Measurements from ENCODE around the gene FSHB.
A peak's percentile ranks its signal among the peaks of the same experiment; 100 is the strongest.
"Not testable (repeated sequence)": the region's sequence is repeated elsewhere in the genome, so short reads cannot be mapped to it uniquely, and the experiment has no call there.

Gene FSHB

DNA sequence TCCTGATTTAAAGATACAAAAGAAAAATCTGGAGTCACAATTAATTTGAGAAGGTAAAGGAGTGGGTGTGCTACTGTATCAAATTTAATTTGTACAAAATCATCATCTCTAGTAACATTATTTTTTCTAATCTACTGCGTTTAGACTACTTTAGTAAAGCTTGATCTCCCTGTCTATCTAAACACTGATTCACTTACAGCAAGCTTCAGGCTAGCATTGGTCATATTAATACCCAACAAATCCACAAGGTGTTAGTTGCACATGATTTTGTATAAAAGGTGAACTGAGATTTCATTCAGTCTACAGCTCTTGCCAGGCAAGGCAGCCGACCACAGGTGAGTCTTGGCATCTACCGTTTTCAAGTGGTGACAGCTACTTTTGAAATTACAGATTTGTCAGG lies at the start of gene FSHB:
Gene FSHB, plus strand, starts transcription at position 301 of the 400 bp plus-strand sequence. CDS start 889 bp downstream, outside the sequence.
- DNase-seq: no peak

DNA sequence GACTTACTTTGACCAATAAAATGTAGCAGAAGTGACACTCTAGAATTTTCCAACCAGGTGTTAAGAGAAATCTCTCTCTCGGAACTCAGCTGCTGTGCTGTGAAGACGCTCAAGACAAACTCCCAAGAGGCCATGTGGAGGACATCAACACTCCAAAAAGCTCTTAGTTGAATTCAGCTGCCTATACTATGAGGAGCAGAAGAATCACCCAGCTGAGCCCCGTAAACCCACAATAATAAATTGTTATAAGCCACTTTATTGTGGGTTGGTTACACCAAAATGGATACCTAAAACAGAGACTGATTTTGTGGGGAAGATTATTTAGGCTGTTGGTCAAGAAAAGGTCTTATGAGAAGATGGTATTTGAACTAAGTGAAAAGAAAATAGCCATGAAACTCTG lies 44.1 kb upstream of the FSHB start:
- DNase-seq: no peak

DNA sequence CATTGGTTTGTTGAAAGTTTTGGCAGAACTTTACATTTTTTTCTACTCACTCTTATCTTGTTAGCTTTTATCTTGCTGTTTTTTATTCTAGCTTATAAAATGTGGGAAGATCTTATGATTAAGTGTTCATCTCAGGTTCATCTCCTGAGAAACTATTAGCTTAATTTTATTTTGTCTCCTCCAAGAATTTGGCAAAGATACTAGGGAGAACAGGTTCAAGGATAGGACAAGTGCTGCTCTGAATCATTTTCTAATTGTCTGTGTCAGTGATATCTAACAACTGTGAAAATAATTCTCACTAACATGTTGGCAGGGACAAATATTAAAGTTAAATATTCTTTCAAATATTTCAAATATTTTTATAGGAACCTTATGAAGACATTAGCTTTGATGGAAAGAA lies 38.2 kb upstream of the FSHB start:
- DNase-seq: no peak

DNA sequence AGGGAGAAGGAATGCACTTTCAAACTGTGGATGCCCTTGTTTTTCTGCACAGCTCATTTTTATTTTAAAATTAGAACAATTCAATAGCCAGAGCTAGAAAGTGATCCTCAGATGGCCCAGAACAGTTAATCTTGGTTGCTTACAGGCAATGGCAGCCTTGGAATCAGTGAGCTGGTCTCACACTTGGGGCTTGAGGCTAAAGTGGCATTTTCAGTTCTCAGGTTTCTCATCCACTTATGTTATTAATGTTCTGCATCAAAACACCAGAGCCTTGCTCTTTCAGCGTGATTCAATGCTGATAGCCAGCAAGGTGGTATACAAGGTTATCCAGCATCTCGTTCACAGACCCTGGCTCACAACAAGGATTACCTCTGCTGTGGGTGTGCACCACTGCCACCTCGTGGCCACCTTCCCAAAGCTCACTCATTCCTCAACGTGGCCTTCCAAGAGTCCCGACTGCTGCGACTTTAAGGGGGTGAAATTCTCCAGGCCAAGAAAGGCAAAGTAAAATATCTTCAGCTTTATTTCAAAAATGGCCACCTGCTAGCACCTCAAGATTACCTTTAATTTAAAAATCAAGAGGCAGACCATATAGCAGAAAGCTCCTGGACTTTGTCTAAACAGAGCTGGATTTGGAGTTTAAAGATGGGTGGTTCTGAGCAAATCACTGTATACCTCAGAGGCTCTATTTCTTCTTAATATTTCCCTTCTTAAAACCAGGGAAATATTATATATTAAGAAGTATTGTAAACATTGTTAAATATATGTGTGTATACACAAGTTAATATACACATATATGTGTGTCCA lies 34.2 kb upstream of the FSHB start:
- DNase-seq: peak; percentile 30

DNA sequence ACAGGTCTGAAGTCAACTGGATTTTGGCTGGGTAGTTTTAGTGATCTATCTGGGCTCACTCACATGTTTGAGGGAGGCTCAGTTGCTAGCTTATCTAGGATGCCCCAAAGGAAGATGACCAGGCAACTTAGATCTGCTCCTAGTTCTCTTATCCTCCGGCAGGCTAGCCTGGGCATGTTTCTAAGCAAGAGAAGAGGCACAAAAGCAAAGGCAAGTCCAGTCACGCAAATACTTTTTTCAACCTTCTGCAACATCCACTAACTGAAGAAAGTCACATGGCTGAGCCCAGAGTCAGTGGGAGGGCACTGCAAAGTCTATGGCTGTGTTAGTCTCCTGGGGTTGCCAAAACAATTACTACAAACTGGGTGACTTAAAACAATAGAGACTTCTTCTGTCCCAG lies 32.9 kb upstream of the FSHB start:
- no peak for DNase-seq

DNA sequence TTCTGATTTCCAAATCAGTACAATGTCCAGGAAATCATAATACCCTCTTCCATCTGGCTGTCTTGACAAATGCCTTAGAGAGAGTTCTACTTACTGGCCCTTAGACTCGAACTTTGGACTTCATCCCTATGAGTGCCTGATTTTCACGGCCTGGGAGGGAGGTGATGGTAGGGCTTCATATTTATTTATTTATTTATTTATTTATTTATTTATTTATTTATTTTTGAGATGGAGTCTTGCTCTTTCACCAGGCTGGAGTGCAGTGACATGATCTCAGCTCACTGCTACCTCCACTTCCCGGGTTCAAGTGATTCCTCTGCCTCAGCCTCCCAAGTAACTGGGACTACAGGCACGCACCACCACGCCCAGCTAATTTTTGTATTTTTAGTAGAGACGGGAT lies 27.8 kb upstream of the FSHB start:
- DNase-seq: not testable (repeated sequence)

DNA sequence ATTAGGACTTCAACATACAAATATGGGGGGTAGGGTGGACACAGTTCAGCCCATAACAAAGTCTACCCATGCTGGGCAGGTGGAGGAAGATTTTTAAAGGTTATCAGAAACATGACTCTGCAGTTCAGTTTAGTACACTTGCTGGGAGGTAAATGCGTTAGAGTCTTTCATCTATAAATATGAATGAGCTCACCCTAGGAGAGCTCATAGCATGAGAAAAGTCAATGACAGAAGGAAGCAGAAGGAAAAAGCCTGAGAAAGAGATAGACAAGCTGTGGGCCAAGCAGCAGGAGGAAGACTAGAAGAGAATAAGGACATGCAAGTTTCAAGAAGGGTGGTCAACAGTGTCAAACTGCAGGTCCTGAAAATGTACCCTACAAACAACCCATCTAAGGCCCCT lies 27.0 kb upstream of the FSHB start:
- no peak for DNase-seq

DNA sequence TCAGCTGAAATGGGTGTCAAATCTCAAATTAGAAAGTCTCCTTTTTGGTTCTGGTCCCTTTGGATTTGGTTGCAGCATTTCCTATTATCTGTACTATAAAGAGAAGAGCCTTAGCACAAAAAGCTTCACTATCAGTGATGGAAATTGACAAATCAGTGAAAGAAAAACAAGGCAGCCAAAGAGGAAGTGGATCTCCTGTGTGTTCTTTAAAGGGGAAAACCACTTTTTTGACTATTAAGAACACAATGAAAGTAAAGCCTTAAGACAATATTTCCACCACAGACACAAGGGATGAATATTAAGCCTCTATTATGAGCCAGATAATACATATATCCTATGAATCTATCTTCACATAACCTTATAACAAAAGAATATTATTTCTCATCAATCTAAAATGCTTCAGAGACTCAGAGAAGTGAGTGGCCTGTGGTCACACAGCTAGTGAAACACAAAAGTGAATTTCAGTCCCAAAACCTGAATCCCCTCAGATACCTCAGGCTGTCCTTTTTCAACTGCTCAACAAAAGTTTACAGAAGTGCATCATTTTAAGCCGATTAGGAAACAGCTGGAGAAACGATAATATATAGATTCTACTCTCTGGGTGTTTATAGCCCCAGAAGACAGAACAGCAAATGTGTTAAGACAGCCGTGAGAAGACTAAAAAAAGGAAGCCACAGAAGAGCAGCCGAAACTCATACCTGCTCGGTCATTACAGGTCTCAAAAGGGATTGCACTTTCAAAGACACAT lies 24.4 kb upstream of the FSHB start:
- DNase-seq: no peak

DNA sequence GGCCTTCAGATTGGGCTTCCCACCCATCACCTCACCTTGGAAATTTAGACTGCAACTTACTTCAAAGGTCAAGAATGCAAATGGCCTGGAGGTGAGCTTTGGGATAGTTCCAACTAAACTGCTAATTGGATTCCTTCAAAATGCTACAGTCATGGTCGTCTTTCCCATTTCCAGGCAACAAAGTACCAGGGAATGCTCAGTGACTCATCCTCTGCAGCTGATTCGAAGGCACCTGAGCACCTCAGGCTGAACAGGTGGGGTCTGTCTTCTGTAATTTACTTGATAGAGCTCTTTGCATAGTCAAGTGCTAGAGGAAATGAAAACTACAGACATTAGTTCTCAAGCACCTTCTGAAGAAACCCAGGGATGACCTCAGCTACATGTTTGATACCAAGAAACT lies 20.5 kb upstream of the FSHB start:
- DNase-seq: no peak

DNA sequence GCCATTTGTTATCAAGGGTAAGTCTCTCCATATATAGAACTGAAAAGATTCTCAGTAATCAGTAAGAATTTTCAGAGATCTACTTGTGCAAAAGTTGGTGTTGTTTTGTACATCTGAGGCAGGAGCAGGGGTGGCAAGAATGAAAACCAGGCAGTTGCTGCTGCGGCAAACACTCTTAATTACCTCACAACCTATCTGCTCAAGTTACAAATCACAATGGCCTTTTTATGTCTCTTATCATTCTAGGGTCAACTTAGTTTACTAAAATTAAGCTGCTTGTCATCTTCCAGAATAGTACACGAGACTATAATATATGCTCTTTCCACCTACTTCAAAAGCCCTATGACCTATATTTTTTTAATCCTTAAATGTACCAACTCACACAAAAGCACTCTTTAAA lies 14.3 kb upstream of the FSHB start:
- DNase-seq: no peak

DNA sequence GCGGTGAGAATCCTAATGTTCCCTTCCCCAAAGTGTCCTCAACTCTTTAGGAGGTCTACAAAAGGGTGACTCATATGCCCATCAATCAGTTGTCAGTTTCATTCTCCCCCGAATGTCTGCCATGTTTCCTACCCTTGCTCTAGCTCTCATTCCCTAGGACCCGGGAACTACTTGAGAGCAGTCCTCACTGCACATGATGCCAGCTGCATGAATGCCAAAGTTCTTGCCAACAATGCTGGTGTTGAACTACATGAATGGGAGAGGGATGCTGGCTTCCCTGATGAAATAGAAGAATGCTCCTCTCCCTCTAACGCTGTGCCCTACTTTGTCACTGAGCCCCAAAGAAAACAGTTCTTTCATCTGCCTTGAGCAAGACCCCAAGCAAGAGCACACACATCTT lies 12.5 kb upstream of the FSHB start:
- no peak for DNase-seq

DNA sequence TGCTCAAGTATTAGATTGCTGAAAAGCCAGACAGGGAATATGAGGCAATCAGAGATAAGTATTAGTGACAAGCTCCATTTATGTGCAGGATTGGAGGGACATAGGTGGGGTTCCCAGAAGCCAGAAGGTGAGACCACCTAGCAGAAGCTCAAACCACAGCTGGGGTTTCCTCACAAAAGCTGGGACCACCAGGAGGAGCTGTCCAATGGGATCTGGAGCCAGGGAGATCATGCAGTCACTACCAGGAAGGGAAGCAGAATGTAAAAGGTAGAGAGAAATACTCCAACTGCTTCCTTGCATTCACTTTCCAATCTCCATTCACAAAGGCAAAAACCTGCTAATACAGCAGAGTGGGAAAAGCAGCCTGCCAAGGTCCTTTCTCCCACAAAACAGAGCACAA lies 5.2 kb upstream of the FSHB start:
- DNase-seq: no peak

DNA sequence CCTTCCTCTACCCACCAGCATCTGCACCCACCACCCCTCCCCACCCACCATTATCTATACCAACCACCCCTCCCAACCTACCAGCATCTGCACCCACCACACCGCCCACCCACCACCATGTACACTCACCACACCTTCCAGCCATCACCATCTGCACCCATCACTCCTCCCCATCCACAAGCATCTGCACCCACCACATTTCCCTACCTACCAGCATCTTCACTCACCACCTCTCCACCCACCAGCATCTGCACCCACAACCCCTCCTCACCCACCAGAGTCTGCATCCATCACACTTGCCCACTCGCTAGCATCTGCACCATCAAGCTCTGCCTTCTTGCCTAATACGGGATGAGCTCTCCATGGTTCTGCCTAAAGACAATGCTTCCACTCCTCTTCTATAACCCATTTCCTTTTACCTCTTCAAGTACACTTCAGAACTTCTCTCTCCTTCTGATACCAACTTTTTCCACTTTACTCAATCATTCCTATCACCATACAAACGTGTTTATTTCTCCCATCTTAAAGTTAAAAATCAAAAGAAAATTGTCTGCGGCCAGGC lies 2.4 kb upstream of the FSHB start:
- no peak for DNase-seq

DNA sequence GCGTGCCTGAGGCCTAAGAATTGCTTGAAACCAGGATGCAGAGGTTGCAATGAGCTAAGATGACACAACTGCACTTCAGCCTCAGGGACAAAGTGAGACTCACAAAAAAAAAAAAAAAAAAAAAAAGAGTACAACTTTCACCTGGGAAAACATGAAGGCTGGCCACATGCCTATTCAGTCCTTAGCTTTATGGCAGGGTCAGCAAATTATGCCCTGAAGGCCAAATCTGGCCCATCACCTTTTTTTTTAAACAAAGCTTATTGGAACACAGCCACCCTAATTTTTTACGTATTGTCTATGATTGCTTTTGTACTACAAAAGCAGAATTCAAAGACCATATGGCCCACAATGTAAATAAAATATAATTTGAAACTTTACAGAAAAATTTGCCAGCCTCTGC lies 8.2 kb downstream of the FSHB start:
- no peak for DNase-seq

DNA sequence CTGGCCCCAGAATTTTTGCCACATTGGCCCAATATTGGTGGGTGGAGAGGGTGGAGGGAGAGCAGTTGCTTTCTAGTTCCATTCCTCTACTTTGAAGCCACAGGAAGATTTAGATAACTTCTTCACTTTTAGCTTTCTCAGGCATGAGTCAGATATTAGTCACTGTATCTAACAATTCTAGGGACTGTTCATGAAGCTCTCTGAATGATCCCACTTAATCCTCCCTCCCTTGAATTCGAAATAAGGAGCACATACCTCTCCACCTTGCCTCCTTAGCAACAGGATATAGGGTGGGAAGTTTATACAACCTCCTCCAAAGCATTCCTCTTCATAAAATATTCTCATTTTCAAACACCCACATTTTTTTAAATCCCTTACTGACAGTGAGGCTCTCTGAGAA lies 13.5 kb downstream of the FSHB start:
- no peak for DNase-seq

DNA sequence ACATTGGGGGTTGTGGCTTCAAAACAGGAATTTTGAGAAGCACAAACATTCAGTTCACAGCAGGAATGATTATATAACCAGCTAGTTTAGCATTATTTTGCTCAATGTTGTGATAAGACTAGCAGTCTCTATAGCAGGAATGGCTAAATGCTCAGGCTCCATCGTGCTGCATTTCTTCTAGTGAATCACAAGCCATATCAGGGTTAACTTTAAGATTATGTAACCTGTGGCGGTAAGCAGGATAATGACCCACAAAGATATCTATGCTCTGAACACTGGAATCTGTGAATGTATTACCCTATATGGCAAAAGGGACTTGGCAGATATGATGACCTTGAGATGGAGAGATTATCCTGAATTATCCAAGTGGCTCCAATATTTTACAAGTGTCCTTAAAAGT lies 14.8 kb downstream of the FSHB start:
- DNase-seq: no peak

DNA sequence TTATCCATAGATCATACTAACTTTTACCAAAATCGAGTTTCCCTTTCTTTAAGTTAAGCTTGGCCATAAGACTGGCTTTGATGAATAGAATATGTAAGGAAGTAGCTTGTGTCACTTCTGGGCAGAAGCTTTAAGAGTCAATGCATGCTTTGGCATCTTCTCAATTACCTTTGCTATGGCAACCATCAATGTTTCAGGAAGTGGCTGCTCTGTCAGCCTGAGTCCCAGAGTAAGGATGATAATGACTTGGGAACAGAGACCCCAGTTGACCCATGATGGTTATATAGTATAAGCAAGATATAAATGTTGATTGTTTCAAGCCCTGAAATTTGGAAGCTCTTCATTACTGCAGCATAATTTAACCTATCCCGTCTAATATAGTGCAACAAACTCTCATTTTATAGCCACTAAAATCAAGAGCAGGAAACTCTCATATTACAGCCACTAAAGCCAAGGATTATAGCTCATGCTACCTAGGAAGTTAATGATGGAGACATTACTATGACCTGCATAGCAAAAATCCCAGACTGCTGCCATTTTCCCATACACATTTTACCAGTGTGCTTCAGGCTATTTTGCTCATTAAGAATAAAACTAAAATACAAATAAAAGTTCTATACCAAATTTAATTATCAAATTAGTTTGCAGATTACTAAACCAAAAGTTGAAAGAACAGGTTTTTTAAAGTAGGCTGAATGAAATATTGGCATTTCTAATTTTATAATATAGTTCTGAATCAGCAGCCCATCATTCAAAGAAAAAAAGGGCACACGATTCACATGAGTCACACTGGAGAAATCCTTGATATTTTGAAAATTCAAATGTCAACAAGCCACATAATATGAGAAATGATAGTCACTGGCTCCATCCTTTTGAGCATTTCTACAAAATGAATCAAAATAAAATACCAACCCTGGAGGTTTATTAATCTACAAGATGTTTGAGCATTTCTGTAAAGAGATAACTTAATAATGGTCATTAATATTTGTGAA lies 23.8 kb downstream of the FSHB start:
- DNase-seq: no peak

DNA sequence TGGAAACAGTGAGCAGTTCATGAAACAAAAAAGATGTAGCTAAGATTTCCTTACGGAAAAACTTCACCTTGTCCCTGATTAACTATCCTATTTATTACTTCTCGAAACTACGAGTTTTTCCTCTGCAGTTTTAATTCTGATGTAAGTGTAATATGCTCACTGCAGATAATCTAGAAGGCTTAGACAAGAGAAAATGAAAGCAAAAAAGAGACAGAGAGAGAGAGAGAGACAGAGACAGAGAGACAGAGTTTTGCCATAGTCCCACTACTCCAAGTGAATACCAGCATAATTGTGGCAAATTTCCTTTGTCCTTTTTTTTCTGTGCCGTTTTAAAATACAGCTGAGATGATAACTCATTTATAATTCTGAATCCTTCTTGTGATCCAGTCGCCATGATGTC lies 24.8 kb downstream of the FSHB start:
- DNase-seq: no peak

DNA sequence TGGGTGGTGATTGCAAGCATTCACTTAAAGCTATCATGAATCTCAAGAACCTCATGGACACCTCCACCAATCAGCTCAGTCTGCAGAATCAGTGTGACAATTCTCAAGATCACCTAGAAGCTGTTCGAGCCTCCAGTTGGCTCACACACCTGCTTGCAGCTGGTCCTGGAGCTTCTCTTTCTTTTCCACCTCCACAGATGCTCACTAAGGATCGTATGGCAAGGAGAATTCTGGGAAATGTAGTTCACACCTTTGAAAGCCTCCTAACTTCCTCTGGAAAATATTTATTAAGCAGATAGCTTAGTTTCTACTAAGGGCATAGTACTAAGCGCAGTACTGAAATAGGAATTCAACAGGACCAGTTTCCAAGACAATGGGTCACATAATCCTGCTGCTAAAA lies 26.2 kb downstream of the FSHB start:
- no peak for DNase-seq

DNA sequence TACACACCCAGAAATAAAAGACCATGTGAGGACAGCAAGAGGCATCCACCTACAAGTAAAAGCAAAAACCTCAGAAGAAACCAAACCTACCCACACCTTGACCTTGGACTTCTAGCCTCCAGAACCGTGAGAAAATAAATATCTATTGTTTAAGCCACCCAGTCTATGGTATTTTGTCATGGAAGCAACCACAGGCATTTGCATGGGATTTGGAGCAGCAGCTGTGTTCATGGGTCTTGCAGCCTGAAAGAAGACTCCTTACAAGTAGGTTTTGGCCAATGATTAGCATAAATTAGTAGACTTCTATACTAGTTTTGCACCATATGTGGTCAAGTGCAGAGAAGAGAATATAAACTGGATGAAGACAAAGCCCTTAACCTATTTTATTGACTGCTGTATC lies 27.9 kb downstream of the FSHB start:
- DNase-seq: no peak

DNA sequence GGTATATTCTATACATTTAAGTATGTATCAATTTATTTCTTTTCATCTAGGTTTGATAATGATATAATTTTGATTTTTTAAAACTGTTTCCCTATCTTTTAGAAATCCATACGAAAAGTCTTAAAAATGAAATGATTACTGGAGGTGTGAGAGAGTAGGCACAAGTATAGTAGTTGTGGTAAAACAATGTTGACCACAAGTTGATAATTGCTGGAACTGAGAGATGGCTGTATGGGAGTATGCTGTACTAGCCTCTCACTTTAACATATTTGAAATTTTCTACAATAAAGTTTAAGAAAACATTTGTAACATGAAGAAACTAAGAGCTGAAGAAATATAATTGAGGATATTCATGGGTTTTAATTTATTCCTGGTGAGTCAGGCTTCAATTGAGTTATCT lies 30.0 kb downstream of the FSHB start:
- DNase-seq: no peak

DNA sequence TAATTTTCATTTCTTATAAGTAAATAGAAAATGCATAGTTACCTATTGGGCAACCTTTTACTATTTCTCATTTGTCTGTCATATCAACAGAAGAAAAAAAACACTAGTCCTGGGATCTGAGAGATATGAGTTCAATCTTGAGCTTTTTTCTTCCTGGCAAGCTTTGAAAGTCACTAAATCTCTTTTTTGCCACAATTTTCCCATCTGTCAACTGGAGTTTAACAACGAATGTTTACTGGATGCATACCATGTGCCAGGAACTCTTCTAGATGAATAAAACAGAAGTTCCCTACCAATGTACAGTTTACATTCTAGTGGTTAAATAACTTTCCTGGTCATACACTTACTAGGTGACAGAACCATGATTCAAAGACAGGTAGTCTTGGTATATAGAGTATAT lies 31.0 kb downstream of the FSHB start:
- DNase-seq: no peak

DNA sequence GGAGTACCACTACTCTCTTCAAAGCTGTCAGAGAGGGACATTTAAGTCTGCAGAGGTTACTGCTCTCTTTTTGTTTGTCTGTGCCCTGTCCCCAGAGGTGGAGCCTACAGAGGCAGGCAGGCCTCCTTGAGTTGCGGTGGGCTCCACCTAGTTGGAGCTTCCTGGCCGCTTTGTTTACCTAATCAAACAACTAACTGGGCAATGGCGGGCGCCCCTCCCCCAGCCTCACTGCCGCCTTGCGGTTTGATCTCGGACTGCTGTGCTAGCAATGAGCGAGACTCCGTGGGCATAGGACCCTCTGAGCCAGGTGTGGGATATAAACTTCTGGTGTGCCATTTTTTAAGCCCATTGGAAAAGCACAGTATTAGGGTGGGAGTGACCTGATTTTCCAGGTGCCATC lies 37.8 kb downstream of the FSHB start:
- not testable (repeated sequence) for DNase-seq
